ENCODE results near the gene KCNH4. TPM values are rescaled to one million over a fixed set of nuclear protein-coding genes. Genes with fewer than 3 reads are reported as not detected.

KCNH4 gene
- total RNA-seq, 2 experiments from 2014 or later: not detected

GRCh38 chr17:42203354-42203753 is 22.4 kb upstream of the KCNH4 start:
- TF ChIP-seq CTCF (conservative IDR thresholded peaks at IDR 0.05; ENCODE audit: low read length): no peak
- Histone ChIP-seq H3K36me3 (ENCODE audit: insufficient read depth, low read length) (peaks cover 8% of the 10 kb centered on the region), H3K4me1 (ENCODE audit: insufficient read depth, low read length, poor library complexity, severe bottlenecking) (peaks cover 6% of the 10 kb centered on the region), H2AFZ (ENCODE audit: low read length) (no peak overlapping the region), H3K9me2 (ENCODE audit: insufficient read depth, low read length) (no peaks in the 10 kb centered on the region), H3K9me3 (ENCODE audit: low read length) (no peaks in the 10 kb centered on the region), H3K4me2 (ENCODE audit: low read length) (no peak overlapping the region), H3K79me2 (ENCODE audit: insufficient read depth, low read depth, low read length) (no peaks in the 10 kb centered on the region), H3K27ac (ENCODE audit: low read depth, low read length, poor library complexity, severe bottlenecking) (no peak overlapping the region), H4K20me1 (ENCODE audit: insufficient read depth, low read length) (no peaks in the 10 kb centered on the region), H3K4me3 (ENCODE audit: low read depth, low read length, poor library complexity, severe bottlenecking) (no peak overlapping the region)
- intact Hi-C loops (cut with micrococcal nuclease; ENCODE audit: unreplicated experiment): no loop called here
- BruUV-seq (replicated peaks): no TSS peak
- DNase-seq (ENCODE audit: low spot score): no peak
- ChIA-PET CTCF (ENCODE audit: unreplicated experiment) (no interaction called here), POLR2A (no interaction called here)

- TF ChIP-seq CTCF (conservative IDR thresholded peaks at IDR 0.05; ENCODE audit: low read length): no peak
- TF ChIP-seq EZH2phosphoT487 (IDR thresholded peaks at IDR 0.05; ENCODE audit: borderline replicate concordance, low read depth, low read length): no peak
Measured at GRCh38 chr17:42202696-42203095, 21.8 kb upstream of the KCNH4 start.

GRCh38 chr17:42202159-42202558 is 21.2 kb upstream of the KCNH4 start:
- no peaks in the 10 kb centered on the region for H3K79me2 ChIP-seq (ENCODE audit: insufficient read depth, low read depth, low read length)
- peaks cover 6% of the 10 kb centered on the region for H3K4me1 ChIP-seq (ENCODE audit: insufficient read depth, low read length, poor library complexity, severe bottlenecking)
- no peaks in the 10 kb centered on the region for H3K9me2 ChIP-seq (ENCODE audit: insufficient read depth, low read length)
- no peak overlapping the region for H3K27ac ChIP-seq (ENCODE audit: low read depth, low read length, poor library complexity, severe bottlenecking)
- CTCF ChIA-PET (ENCODE audit: unreplicated experiment): no interaction called here
- no peaks in the 10 kb centered on the region for H4K20me1 ChIP-seq (ENCODE audit: insufficient read depth, low read length)
- no peak overlapping the region for H3K4me2 ChIP-seq (ENCODE audit: low read length)
- no TSS peak for BruUV-seq (replicated peaks)
- H2AFZ ChIP-seq (ENCODE audit: low read length): no peak overlapping the region
- no peaks in the 10 kb centered on the region for H3K9me3 ChIP-seq (ENCODE audit: low read length)
- H3K36me3 ChIP-seq (ENCODE audit: insufficient read depth, low read length): peaks cover 3% of the 10 kb centered on the region; the same call in 1 of the 2 replicates
- POLR2A ChIA-PET: no interaction called here
- no peak for TF ChIP-seq EZH2phosphoT487 (IDR thresholded peaks at IDR 0.05; ENCODE audit: borderline replicate concordance, low read depth, low read length)
- no peak for TF ChIP-seq CTCF (conservative IDR thresholded peaks at IDR 0.05; ENCODE audit: low read length)
- H3K4me3 ChIP-seq (ENCODE audit: low read depth, low read length, poor library complexity, severe bottlenecking): no peak overlapping the region
- intact Hi-C loops (cut with micrococcal nuclease; ENCODE audit: unreplicated experiment): no loop called here
- DNase-seq (ENCODE audit: low spot score): no peak

More at GRCh38 chr17:42202696-42203095, 21.8 kb upstream of the KCNH4 start:
- Histone ChIP-seq H3K9me3 (ENCODE audit: low read length) (no peaks in the 10 kb centered on the region), H4K20me1 (ENCODE audit: insufficient read depth, low read length) (no peaks in the 10 kb centered on the region), H3K36me3 (ENCODE audit: insufficient read depth, low read length) (peaks cover 8% of the 10 kb centered on the region), H3K4me2 (ENCODE audit: low read length) (no peak overlapping the region), H2AFZ (ENCODE audit: low read length) (no peak overlapping the region), H3K9me2 (ENCODE audit: insufficient read depth, low read length) (no peaks in the 10 kb centered on the region), H3K4me3 (ENCODE audit: low read depth, low read length, poor library complexity, severe bottlenecking) (no peak overlapping the region), H3K27ac (ENCODE audit: low read depth, low read length, poor library complexity, severe bottlenecking) (no peak overlapping the region), H3K79me2 (ENCODE audit: insufficient read depth, low read depth, low read length) (no peaks in the 10 kb centered on the region), H3K4me1 (ENCODE audit: insufficient read depth, low read length, poor library complexity, severe bottlenecking) (peaks cover 6% of the 10 kb centered on the region)
- POLR2A ChIA-PET: no interaction called here
- no TSS peak for BruUV-seq (replicated peaks)
- CTCF ChIA-PET (ENCODE audit: unreplicated experiment): no interaction called here
- DNase-seq (ENCODE audit: low spot score): no peak
- intact Hi-C loops (cut with micrococcal nuclease; ENCODE audit: unreplicated experiment): no loop called here

All from OCI-LY7 (cell line).